Neuron (in vitro differentiated cells): ENCODE measurements around the gene PALM2AKAP2.
A peak's percentile ranks its signal among the peaks of the same experiment; 100 is the strongest.

Source experiments
- H2AFZ ChIP-seq: one replicate; pipeline ENCODE4 v1.6.1; 2013; ENCODE audit warnings: low read depth, mild to moderate bottlenecking, inconsistent platforms, low read length, moderate library complexity
- H3K27me3 ChIP-seq: one replicate; pipeline ENCODE4 v1.6.1; 2013; ENCODE audit warnings: low read length; ENCODE audit not compliant: insufficient read depth
- H3K36me3 ChIP-seq: one replicate; pipeline ENCODE4 v1.6.1; 2013; ENCODE audit warnings: low read length; ENCODE audit not compliant: insufficient read depth
- H3K4me1 ChIP-seq: one replicate; pipeline ENCODE4 v1.6.1; 2013; ENCODE audit warnings: low read length; ENCODE audit not compliant: insufficient read depth
- H3K4me3 ChIP-seq: 2 replicates; pipeline ENCODE4 v1.5.1; 2013; ENCODE audit warnings: mild to moderate bottlenecking, low read length, moderate library complexity
- H3K9me3 ChIP-seq: one replicate; pipeline ENCODE4 v1.6.1; 2013; ENCODE audit warnings: low read length

The PALM2AKAP2 gene

GRCh38 chr9:109779711-109780452, at the start of gene PALM2AKAP2:
Gene PALM2AKAP2 (plus strand): TSS chr9:109780198. CDS start chr9:109780489, 291 bp downstream.
- Histone ChIP-seq H3K27me3 (peaks cover 7% of the 10 kb centered on the region), H3K36me3 (no peaks in the 10 kb centered on the region), H2AFZ (peak within 1 kb of the TSS; percentile 95), H3K4me1 (peaks cover 6% of the 10 kb centered on the region), H3K9me3 (no peaks in the 10 kb centered on the region), H3K4me3 (peak within 1 kb of the TSS; percentile 63)

- Histone ChIP-seq H2AFZ (no peak overlapping the region), H3K9me3 (no peaks in the 10 kb centered on the region), H3K4me3 (no peak overlapping the region), H3K36me3 (no peaks in the 10 kb centered on the region), H3K4me1 (no peaks in the 10 kb centered on the region), H3K27me3 (no peaks in the 10 kb centered on the region)
These were observed 49.8 kb upstream of the PALM2AKAP2 start for GRCh38 chr9:109730228-109730627.

GRCh38 chr9:109733690-109734089, 46.3 kb upstream of the PALM2AKAP2 start:
- H3K4me3 ChIP-seq: no peak overlapping the region
- H3K27me3 ChIP-seq: no peaks in the 10 kb centered on the region
- no peaks in the 10 kb centered on the region for H3K9me3 ChIP-seq
- H3K4me1 ChIP-seq: no peaks in the 10 kb centered on the region
- H2AFZ ChIP-seq: no peak overlapping the region
- H3K36me3 ChIP-seq: no peaks in the 10 kb centered on the region

GRCh38 chr9:109734814-109735213, 45.2 kb upstream of the PALM2AKAP2 start:
- H2AFZ ChIP-seq: no peak overlapping the region
- H3K27me3 ChIP-seq: no peaks in the 10 kb centered on the region
- H3K4me1 ChIP-seq: no peaks in the 10 kb centered on the region
- no peaks in the 10 kb centered on the region for H3K9me3 ChIP-seq
- H3K36me3 ChIP-seq: no peaks in the 10 kb centered on the region
- no peak overlapping the region for H3K4me3 ChIP-seq

GRCh38 chr9:109735801-109736200, 44.2 kb upstream of the PALM2AKAP2 start:
- Histone ChIP-seq H3K4me3 (no peak overlapping the region), H3K4me1 (no peaks in the 10 kb centered on the region), H3K27me3 (no peaks in the 10 kb centered on the region), H2AFZ (no peak overlapping the region), H3K36me3 (no peaks in the 10 kb centered on the region), H3K9me3 (no peaks in the 10 kb centered on the region)

GRCh38 chr9:109737295-109737694, 42.7 kb upstream of the PALM2AKAP2 start:
- Histone ChIP-seq H2AFZ (no peak overlapping the region), H3K4me1 (no peaks in the 10 kb centered on the region), H3K9me3 (no peaks in the 10 kb centered on the region)

GRCh38 chr9:109739760-109740159, 40.2 kb upstream of the PALM2AKAP2 start:
- Histone ChIP-seq H3K9me3 (no peaks in the 10 kb centered on the region), H3K4me1 (no peaks in the 10 kb centered on the region), H2AFZ (no peak overlapping the region), H3K27me3 (no peaks in the 10 kb centered on the region), H3K36me3 (no peaks in the 10 kb centered on the region), H3K4me3 (no peak overlapping the region)

More at GRCh38 chr9:109737295-109737694, 42.7 kb upstream of the PALM2AKAP2 start:
- Histone ChIP-seq H3K36me3 (no peaks in the 10 kb centered on the region), H3K4me3 (no peak overlapping the region), H3K27me3 (no peaks in the 10 kb centered on the region)

GRCh38 chr9:109742776-109743348, 37.1 kb upstream of the PALM2AKAP2 start:
- H3K4me1 ChIP-seq: peaks cover 6% of the 10 kb centered on the region
- H3K36me3 ChIP-seq: no peaks in the 10 kb centered on the region
- no peaks in the 10 kb centered on the region for H3K27me3 ChIP-seq
- no peak overlapping the region for H3K4me3 ChIP-seq
- no peaks in the 10 kb centered on the region for H3K9me3 ChIP-seq
- no peak overlapping the region for H2AFZ ChIP-seq

GRCh38 chr9:109743696-109744095, 36.3 kb upstream of the PALM2AKAP2 start:
- H3K4me3 ChIP-seq: no peak overlapping the region
- H3K27me3 ChIP-seq: no peaks in the 10 kb centered on the region
- H3K4me1 ChIP-seq: peaks cover 6% of the 10 kb centered on the region
- no peaks in the 10 kb centered on the region for H3K9me3 ChIP-seq
- H2AFZ ChIP-seq: no peak overlapping the region
- H3K36me3 ChIP-seq: no peaks in the 10 kb centered on the region

GRCh38 chr9:109745335-109746283, 34.4 kb upstream of the PALM2AKAP2 start:
- no peaks in the 10 kb centered on the region for H3K27me3 ChIP-seq
- peaks cover 6% of the 10 kb centered on the region for H3K4me1 ChIP-seq
- no peaks in the 10 kb centered on the region for H3K9me3 ChIP-seq
- no peak overlapping the region for H2AFZ ChIP-seq
- no peak overlapping the region for H3K4me3 ChIP-seq
- H3K36me3 ChIP-seq: no peaks in the 10 kb centered on the region

GRCh38 chr9:109751253-109751652, 28.7 kb upstream of the PALM2AKAP2 start:
- Histone ChIP-seq H2AFZ (no peak overlapping the region), H3K9me3 (no peaks in the 10 kb centered on the region), H3K4me3 (no peak overlapping the region), H3K36me3 (no peaks in the 10 kb centered on the region), H3K27me3 (no peaks in the 10 kb centered on the region), H3K4me1 (no peaks in the 10 kb centered on the region)

GRCh38 chr9:109753308-109753707, 26.7 kb upstream of the PALM2AKAP2 start:
- no peak overlapping the region for H2AFZ ChIP-seq
- no peaks in the 10 kb centered on the region for H3K36me3 ChIP-seq
- no peaks in the 10 kb centered on the region for H3K27me3 ChIP-seq
- H3K4me1 ChIP-seq: no peaks in the 10 kb centered on the region
- H3K4me3 ChIP-seq: no peak overlapping the region
- H3K9me3 ChIP-seq: no peaks in the 10 kb centered on the region

- Histone ChIP-seq H2AFZ (no peak overlapping the region), H3K4me3 (no peak overlapping the region), H3K27me3 (no peaks in the 10 kb centered on the region), H3K4me1 (no peaks in the 10 kb centered on the region), H3K9me3 (no peaks in the 10 kb centered on the region), H3K36me3 (no peaks in the 10 kb centered on the region)
These were observed 25.0 kb upstream of the PALM2AKAP2 start for GRCh38 chr9:109755040-109755439.
